Keratinocyte (primary cell): ENCODE data around the gene CANT1. TPM values are rescaled to one million over a fixed set of nuclear protein-coding genes. Genes with fewer than 3 reads are reported as not detected.
"Not testable (repeated sequence)": the region's sequence is repeated elsewhere in the genome, so short reads cannot be mapped to it uniquely, and the experiment has no call there.

Source experiments
- DNase-seq: peaks from one replicate; pipeline ENCODE4 v3.0.0-alpha.2; 2011; ENCODE audit warnings: low read depth, missing footprints, low spot score
- FAIRE-seq: peaks from 2 replicates; lab custom pipeline; 2011; peaks lifted over from hg19 to GRCh38; lab: Jason Lieb, UNC
- H2AFZ ChIP-seq: 2 replicates; pipeline ENCODE4 v1.6.0; 2012; ENCODE audit warnings: low read length, control low read depth, inconsistent platforms; ENCODE audit not compliant: control insufficient read depth
- H3K27ac ChIP-seq: 2 replicates; pipeline ENCODE4 v1.5.1; 2011; ENCODE audit warnings: low read length; ENCODE audit not compliant: control insufficient read depth, insufficient read depth
- H3K27me3 ChIP-seq: 3 replicates; pipeline ENCODE4 v1.6.0; 2011; ENCODE audit warnings: low read length; ENCODE audit not compliant: control insufficient read depth, insufficient read depth; ENCODE audit errors: extremely low read depth
- H3K36me3 ChIP-seq, 2 experiments: 2 replicates in 1 of 2; 3 replicates in 1 of 2; pipeline ENCODE4 v1.5.1; 2011; ENCODE audit warnings: low read length in 2 of 2, mild to moderate bottlenecking in 1 of 2; ENCODE audit not compliant: control insufficient read depth in 2 of 2, insufficient read depth in 2 of 2; ENCODE audit errors: extremely low read depth in 1 of 2
- H3K4me1 ChIP-seq: 3 replicates; pipeline ENCODE4 v1.5.1; 2011; ENCODE audit warnings: low read length; ENCODE audit not compliant: control insufficient read depth, insufficient read depth; ENCODE audit errors: extremely low read depth
- H3K4me2 ChIP-seq: 3 replicates; pipeline ENCODE4 v1.6.0; 2011; ENCODE audit warnings: low read depth, low read length; ENCODE audit not compliant: control insufficient read depth, insufficient read depth; ENCODE audit errors: extremely low read depth
- H3K4me3 ChIP-seq, 3 experiments: fragments of 200-600 bp in 1 of 3; sonication (generic) in 1 of 3; 2 replicates in 2 of 3; 3 replicates in 1 of 3; pipeline ENCODE4 v1.5.1; 2011 to 2016; ENCODE audit warnings: low read length in 3 of 3, mild to moderate bottlenecking in 3 of 3, control low read depth in 2 of 3, inconsistent platforms in 1 of 3, low read depth in 1 of 3, mixed read lengths in 1 of 3, mixed run types in 1 of 3, moderate library complexity in 1 of 3; ENCODE audit not compliant: control insufficient read depth in 2 of 3, insufficient read depth in 2 of 3; ENCODE audit errors: extremely low read depth in 1 of 3
- H3K79me2 ChIP-seq: 2 replicates; pipeline ENCODE4 v1.6.0; 2012; ENCODE audit warnings: low read length; ENCODE audit not compliant: control insufficient read depth, insufficient read depth
- H3K9ac ChIP-seq: 3 replicates; pipeline ENCODE4 v1.6.0; 2011; ENCODE audit warnings: low read length; ENCODE audit not compliant: control insufficient read depth, insufficient read depth; ENCODE audit errors: extremely low read depth
- H3K9me1 ChIP-seq: 3 replicates; pipeline ENCODE4 v1.6.0; 2011; ENCODE audit warnings: low read length; ENCODE audit not compliant: control insufficient read depth, insufficient read depth; ENCODE audit errors: extremely low read depth
- H3K9me3 ChIP-seq: 2 replicates; pipeline ENCODE4 v1.5.1; 2012; ENCODE audit warnings: low read depth, low read length; ENCODE audit not compliant: control insufficient read depth
- H4K20me1 ChIP-seq: 3 replicates; pipeline ENCODE4 v1.6.0; 2011; ENCODE audit warnings: low read length; ENCODE audit not compliant: control insufficient read depth, insufficient read depth; ENCODE audit errors: extremely low read depth
- EZH2 ChIP-seq: IDR thresholded peaks from one replicate; pipeline ENCODE4 v1.6.1; 2012; ENCODE audit warnings: inconsistent platforms, mild to moderate bottlenecking, low read length, moderate library complexity
- dilution Hi-C: fragments of 300-500 bp; cut with MboI; formaldehyde crosslinking; loops from one replicate; pipeline ENCODE4 v1.7.0; 2020; ENCODE audit warnings: low sequenced_read_pairs; ENCODE audit not compliant: extremely low pct_ligation_motif_present
- polyA plus RNA-seq, 5 experiments: library from polyadenylated mRNA; depleted of rRNA in 3 of 5; stranded (reverse) in 3 of 5; stranded (forward) in 1 of 5; unstranded in 1 of 5; fragments of >200 nt; gene quantifications; 1 replicate in 1 of 5; 2 replicates in 3 of 5; 3 replicates in 1 of 5; pipeline versions ENCODE4 v1.2.1 to v1.2.3, GENCODE V29; 2011 to 2012; ENCODE audit warnings: missing spikeins in 2 of 5, low read depth in 1 of 5, low replicate concordance in 1 of 5
- TF ChIP-seq, protein P1 (sequence below), 3 experiments: IDR thresholded peaks in 1 of 3; conservative IDR thresholded peaks in 1 of 3; optimal IDR thresholded peaks in 1 of 3; 2 replicates in 2 of 3; 3 replicates in 1 of 3; pipeline versions ENCODE3 to v1.5.1; 2011; ENCODE audit warnings: low read length in 3 of 3, mild to moderate bottlenecking in 3 of 3, moderate library complexity in 2 of 3, control low read depth in 1 of 3, inconsistent platforms in 1 of 3; ENCODE audit not compliant: insufficient read depth in 2 of 3; ENCODE audit errors: extremely low read depth in 1 of 3

Gene CANT1
- polyA plus RNA-seq, 1 donor (not counting 4 experiments of a cell fraction or from before 2014, with no cell fraction given): 53.2 TPM

DNA sequence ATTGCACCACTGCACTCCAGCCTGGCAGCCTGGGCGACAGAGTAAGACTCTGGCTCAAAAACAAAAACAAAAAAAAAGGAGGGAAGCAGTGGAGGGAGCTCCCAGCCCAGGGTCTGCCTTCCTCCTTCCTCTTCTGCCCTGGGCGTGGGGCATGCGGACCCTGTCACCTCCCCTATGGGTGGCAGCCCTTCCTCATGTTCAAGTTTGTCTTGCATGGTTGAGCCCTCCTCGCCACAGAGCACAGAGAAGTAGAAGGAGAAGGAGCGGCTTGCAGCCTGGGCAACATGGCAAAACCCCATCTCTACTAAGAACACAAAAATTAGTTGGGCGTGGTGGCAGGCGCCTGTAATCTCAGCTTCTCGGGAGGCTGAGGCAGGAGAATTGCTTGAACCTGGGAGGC lies 62.9 kb downstream of the CANT1 start:
- H3K4me3 ChIP-seq: no peak overlapping the region
- no peaks in the 10 kb centered on the region for H3K79me2 ChIP-seq
- no peak for FAIRE-seq
- no peaks in the 10 kb centered on the region for H3K4me1 ChIP-seq
- no peak overlapping the region for H3K9ac ChIP-seq
- no peak overlapping the region for H3K27ac ChIP-seq
- TF ChIP-seq EZH2: no peak
- TF ChIP-seq, protein P1, sequence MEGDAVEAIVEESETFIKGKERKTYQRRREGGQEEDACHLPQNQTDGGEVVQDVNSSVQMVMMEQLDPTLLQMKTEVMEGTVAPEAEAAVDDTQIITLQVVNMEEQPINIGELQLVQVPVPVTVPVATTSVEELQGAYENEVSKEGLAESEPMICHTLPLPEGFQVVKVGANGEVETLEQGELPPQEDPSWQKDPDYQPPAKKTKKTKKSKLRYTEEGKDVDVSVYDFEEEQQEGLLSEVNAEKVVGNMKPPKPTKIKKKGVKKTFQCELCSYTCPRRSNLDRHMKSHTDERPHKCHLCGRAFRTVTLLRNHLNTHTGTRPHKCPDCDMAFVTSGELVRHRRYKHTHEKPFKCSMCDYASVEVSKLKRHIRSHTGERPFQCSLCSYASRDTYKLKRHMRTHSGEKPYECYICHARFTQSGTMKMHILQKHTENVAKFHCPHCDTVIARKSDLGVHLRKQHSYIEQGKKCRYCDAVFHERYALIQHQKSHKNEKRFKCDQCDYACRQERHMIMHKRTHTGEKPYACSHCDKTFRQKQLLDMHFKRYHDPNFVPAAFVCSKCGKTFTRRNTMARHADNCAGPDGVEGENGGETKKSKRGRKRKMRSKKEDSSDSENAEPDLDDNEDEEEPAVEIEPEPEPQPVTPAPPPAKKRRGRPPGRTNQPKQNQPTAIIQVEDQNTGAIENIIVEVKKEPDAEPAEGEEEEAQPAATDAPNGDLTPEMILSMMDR (optimal IDR thresholded peaks at IDR 0.05 in 1 of 3, IDR thresholded peaks at IDR 0.05 in 1 of 3, conservative IDR thresholded peaks at IDR 0.05 in 1 of 3; ENCODE audit: extremely low read depth in 1 of 3, insufficient read depth in 2 of 3, low read length in 3 of 3): no peak
- H4K20me1 ChIP-seq: no peaks in the 10 kb centered on the region
- H3K9me1 ChIP-seq: no peaks in the 10 kb centered on the region
- peaks cover 9% of the 10 kb centered on the region for H3K27me3 ChIP-seq
- no peak overlapping the region for H2AFZ ChIP-seq
- dilution Hi-C loops: no loop called here
- H3K9me3 ChIP-seq: peaks cover 4% of the 10 kb centered on the region
- H3K36me3 ChIP-seq: no peaks in the 10 kb centered on the region
- H3K4me2 ChIP-seq: no peak overlapping the region
- DNase-seq: no peak

DNA sequence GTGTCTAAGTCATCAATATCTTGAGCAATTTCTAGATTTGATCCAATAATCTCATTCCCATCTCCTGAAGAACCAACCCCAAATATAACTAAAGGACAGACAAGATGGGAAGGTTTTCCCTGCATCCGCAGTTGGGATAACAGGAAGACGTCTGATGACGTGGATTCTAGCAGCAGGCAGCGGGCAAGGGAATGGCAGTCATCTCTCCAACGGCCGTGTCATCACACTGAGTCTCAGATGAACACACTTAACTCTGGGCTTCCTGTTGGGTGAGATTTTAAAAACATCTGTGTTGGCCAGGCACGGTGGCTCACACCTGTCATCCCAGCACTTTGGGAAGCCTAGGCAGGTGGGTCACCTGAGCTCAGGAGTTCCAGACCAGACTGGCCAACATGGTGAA lies 63.4 kb downstream of the CANT1 start:
- no peaks in the 10 kb centered on the region for H3K36me3 ChIP-seq
- H2AFZ ChIP-seq: no peak overlapping the region

DNA sequence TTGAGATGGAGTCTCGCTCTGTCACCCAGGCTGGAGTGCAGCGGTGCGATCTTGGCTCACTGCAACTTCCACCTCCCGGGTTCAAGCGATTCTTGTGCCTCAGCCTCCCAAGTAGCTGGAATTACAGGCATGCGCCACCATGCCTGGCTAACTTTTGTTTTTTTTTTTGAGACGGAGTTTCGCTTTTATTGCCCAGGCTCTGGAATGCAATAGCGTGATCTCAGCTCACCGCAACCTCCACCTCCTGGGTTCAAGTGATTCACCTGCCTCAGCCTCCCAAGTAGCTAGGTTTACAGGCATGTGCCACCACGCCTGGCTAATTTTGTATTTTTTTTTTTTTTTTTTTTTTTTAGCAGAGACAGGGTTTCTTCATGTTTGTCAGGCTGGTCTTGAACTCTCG lies 64.1 kb downstream of the CANT1 start:
- H4K20me1 ChIP-seq, H2AFZ ChIP-seq, DNase-seq, H3K9ac ChIP-seq, H3K27me3 ChIP-seq, H3K4me1 ChIP-seq, H3K9me3 ChIP-seq, dilution Hi-C loops, H3K27ac ChIP-seq, H3K9me1 ChIP-seq, H3K36me3 ChIP-seq, H3K4me2 ChIP-seq, H3K4me3 ChIP-seq, FAIRE-seq, H3K79me2 ChIP-seq: not testable (repeated sequence)

More for the DNA sequence above, 63.4 kb downstream of the CANT1 start:
- dilution Hi-C loops: no loop called here
- Histone ChIP-seq H3K4me2 (no peak overlapping the region), H3K9me3 (peaks cover 4% of the 10 kb centered on the region), H3K27me3 (peaks cover 9% of the 10 kb centered on the region), H3K9me1 (no peaks in the 10 kb centered on the region), H3K4me1 (no peaks in the 10 kb centered on the region), H3K79me2 (no peaks in the 10 kb centered on the region), H4K20me1 (no peaks in the 10 kb centered on the region), H3K9ac (no peak overlapping the region), H3K27ac (no peak overlapping the region), H3K4me3 (no peak overlapping the region)
- TF ChIP-seq, protein P1 (optimal IDR thresholded peaks at IDR 0.05 in 1 of 3, IDR thresholded peaks at IDR 0.05 in 1 of 3, conservative IDR thresholded peaks at IDR 0.05 in 1 of 3; ENCODE audit: extremely low read depth in 1 of 3, insufficient read depth in 2 of 3, low read length in 3 of 3): no peak
- no peak for TF ChIP-seq EZH2
- DNase-seq (no peak), FAIRE-seq (no peak)
